ENCODE results near the gene CRIP1.

CRIP1 gene

DNA sequence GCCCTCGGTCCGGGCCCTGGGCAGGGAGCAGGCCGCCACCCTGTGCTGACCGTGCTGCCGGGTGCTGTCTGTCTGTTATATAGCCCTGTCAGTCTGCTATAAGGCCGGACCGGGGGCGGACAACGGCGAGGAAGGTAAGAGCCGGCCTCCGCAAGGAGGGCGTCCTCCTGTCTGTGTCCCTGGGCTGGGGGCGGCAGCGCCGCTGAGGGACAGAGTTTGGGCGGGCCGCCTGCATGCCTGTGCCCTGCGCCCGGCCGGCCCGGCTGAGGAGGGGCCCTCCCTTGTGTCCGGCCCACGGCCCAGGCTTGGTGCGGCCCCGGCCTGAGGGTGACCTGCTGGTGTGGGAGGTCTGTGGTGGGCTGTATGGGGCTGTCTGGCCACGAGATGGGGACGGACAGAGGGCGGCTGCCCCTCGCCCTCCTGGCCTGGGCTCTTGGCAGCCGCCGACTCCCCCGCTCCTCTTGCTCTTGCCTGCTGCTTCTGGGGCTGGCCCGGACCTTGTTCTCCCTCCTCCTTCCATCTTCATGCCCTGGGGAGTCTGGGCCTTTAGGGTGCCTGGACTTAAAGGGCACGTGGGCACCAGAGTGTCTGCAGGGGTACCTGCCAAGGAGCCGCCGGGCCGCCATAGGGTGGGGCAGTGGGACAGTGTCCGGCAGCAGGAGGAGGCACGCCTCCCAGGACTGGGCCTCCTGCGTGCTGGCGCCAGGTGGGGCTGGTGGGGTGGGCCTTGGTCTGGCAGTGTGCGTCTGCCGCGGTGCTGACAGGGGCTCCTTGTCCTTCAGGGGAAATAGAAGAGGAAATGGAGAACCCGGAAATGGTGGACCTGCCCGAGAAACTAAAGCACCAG lies 37.2 kb upstream of the CRIP1 start:
- no peak for TF ChIP-seq ZBTB7A (IDR thresholded peaks at IDR 0.05; ENCODE audit: low read depth)

DNA sequence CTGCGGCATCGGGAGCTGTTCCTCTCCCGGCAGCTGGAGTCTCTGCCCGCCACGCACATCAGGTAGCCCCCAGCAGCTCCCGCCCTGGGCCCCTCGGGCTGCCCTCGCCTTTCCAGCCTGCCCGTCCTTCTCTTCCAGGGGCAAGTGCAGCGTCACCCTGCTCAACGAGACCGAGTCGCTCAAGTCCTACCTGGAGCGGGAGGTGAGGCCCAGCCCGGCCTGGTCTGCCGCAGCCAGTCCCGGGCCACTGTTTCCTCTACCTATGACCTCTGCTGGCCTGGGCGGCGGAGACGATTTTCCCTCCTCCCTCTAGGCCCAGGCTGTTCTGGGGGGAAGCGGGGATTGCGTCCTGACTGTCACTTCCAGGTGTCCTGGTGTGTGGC lies 36.6 kb upstream of the CRIP1 start:
- TF ChIP-seq TEAD4 (IDR thresholded peaks at IDR 0.05) (no peak), CEBPB (IDR thresholded peaks at IDR 0.05) (no peak), FOXM1 (IDR thresholded peaks at IDR 0.05; ENCODE audit: borderline replicate concordance, low read depth) (no peak), EP300 (IDR thresholded peaks at IDR 0.05; ENCODE audit: borderline replicate concordance) (no peak), YY1 (IDR thresholded peaks at IDR 0.05; ENCODE audit: low read depth) (no peak), TAF1 (IDR thresholded peaks at IDR 0.05; ENCODE audit: low read depth) (no peak), ZBTB7A (IDR thresholded peaks at IDR 0.05; ENCODE audit: low read depth) (no peak), CREB1 (IDR thresholded peaks at IDR 0.05; ENCODE audit: low read depth) (no peak)

- TF ChIP-seq NFIC (IDR thresholded peaks at IDR 0.05) (no peak), RAD21 (IDR thresholded peaks at IDR 0.05; ENCODE audit: low read depth) (no peak), REST (IDR thresholded peaks at IDR 0.05; ENCODE audit: low read depth) (no peak), CREB1 (IDR thresholded peaks at IDR 0.05; ENCODE audit: low read depth) (no peak), TAF1 (IDR thresholded peaks at IDR 0.05; ENCODE audit: low read depth) (no peak), USF1 (IDR thresholded peaks at IDR 0.05) (no peak), ZBTB7A (IDR thresholded peaks at IDR 0.05; ENCODE audit: low read depth) (no peak), TCF12 (IDR thresholded peaks at IDR 0.05; ENCODE audit: low read depth) (no peak), TEAD4 (IDR thresholded peaks at IDR 0.05) (no peak), EGR1 (IDR thresholded peaks at IDR 0.05) (no peak), FOXM1 (IDR thresholded peaks at IDR 0.05; ENCODE audit: borderline replicate concordance, low read depth) (no peak), EP300 (IDR thresholded peaks at IDR 0.05; ENCODE audit: borderline replicate concordance) (no peak), YY1 (IDR thresholded peaks at IDR 0.05; ENCODE audit: low read depth) (no peak), CEBPB (IDR thresholded peaks at IDR 0.05) (no peak)
- TF ChIP-seq, protein P1, sequence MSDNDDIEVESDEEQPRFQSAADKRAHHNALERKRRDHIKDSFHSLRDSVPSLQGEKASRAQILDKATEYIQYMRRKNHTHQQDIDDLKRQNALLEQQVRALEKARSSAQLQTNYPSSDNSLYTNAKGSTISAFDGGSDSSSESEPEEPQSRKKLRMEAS (IDR thresholded peaks at IDR 0.05) = no peak
These were observed 35.6 kb upstream of the CRIP1 start for GRCh38 chr14:105450864-105451720.

GRCh38 chr14:105452963-105453362 lies 33.7 kb upstream of the CRIP1 start:
- TF ChIP-seq ZBTB7A (IDR thresholded peaks at IDR 0.05; ENCODE audit: low read depth) = no peak
- TF ChIP-seq TAF1 (IDR thresholded peaks at IDR 0.05; ENCODE audit: low read depth) = no peak
- TF ChIP-seq TCF12 (IDR thresholded peaks at IDR 0.05; ENCODE audit: low read depth) = 0 out of 2 replicates have a peak, but pooled peaks have one; percentile 40
- TF ChIP-seq NFIC (IDR thresholded peaks at IDR 0.05) = peak; percentile 38; the same call in 1 of the 2 replicates
- TF ChIP-seq REST (IDR thresholded peaks at IDR 0.05; ENCODE audit: low read depth) = peak; percentile 52
- TF ChIP-seq RAD21 (IDR thresholded peaks at IDR 0.05; ENCODE audit: low read depth) = no peak
- no peak for TF ChIP-seq USF1 (IDR thresholded peaks at IDR 0.05)
- TF ChIP-seq, protein P1 (IDR thresholded peaks at IDR 0.05) = peak; percentile 58
- TF ChIP-seq CEBPB (IDR thresholded peaks at IDR 0.05) = no peak
- TF ChIP-seq FOXM1 (IDR thresholded peaks at IDR 0.05; ENCODE audit: borderline replicate concordance, low read depth) = no peak
- TF ChIP-seq CREB1 (IDR thresholded peaks at IDR 0.05; ENCODE audit: low read depth) = no peak
- 0 out of 2 replicates have a peak, but pooled peaks have one; percentile 36 for TF ChIP-seq EP300 (IDR thresholded peaks at IDR 0.05; ENCODE audit: borderline replicate concordance)
- TF ChIP-seq YY1 (IDR thresholded peaks at IDR 0.05; ENCODE audit: low read depth) = no peak
- peak; percentile 77 for TF ChIP-seq TEAD4 (IDR thresholded peaks at IDR 0.05)
- no peak for TF ChIP-seq EGR1 (IDR thresholded peaks at IDR 0.05)

GRCh38 chr14:105453847-105454246 lies 32.8 kb upstream of the CRIP1 start:
- TF ChIP-seq EGR1 (IDR thresholded peaks at IDR 0.05) (no peak), EP300 (IDR thresholded peaks at IDR 0.05; ENCODE audit: borderline replicate concordance) (no peak), CEBPB (IDR thresholded peaks at IDR 0.05) (no peak), ZBTB7A (IDR thresholded peaks at IDR 0.05; ENCODE audit: low read depth) (no peak), RAD21 (IDR thresholded peaks at IDR 0.05; ENCODE audit: low read depth) (no peak), FOXM1 (IDR thresholded peaks at IDR 0.05; ENCODE audit: borderline replicate concordance, low read depth) (no peak), TAF1 (IDR thresholded peaks at IDR 0.05; ENCODE audit: low read depth) (no peak), USF1 (IDR thresholded peaks at IDR 0.05) (no peak), YY1 (IDR thresholded peaks at IDR 0.05; ENCODE audit: low read depth) (no peak)

All from Ishikawa (cell line).